Progenitor cell of endocrine pancreas (in vitro differentiated cells): ENCODE measurements around the gene C14orf119. TPM values are rescaled to one million over a fixed set of nuclear protein-coding genes. Genes with fewer than 3 reads are reported as not detected.

Experiments
- DNase-seq: peaks from one replicate; pipeline ENCODE4 v3.0.0; 2021; ENCODE audit warnings: low spot score; ENCODE audit not compliant: unreplicated experiment
- H3K27ac Mint-ChIP-seq: 2 replicates; pipeline ENCODE4 v1.8.0; 2021; ENCODE audit warnings: mild to moderate bottlenecking, moderate library complexity, mixed read lengths
- H3K27me3 Mint-ChIP-seq: 2 replicates; pipeline ENCODE4 v1.8.0; 2021; ENCODE audit warnings: mixed read lengths
- H3K36me3 Mint-ChIP-seq: 2 replicates; pipeline ENCODE4 v1.8.0; 2022; ENCODE audit warnings: mixed read lengths; ENCODE audit not compliant: insufficient read depth
- H3K4me1 Mint-ChIP-seq: 2 replicates; pipeline ENCODE4 v1.8.0; 2021; ENCODE audit warnings: low read depth, mixed read lengths
- H3K4me3 Mint-ChIP-seq: 2 replicates; pipeline ENCODE4 v1.8.0; 2021; ENCODE audit warnings: low read depth, mild to moderate bottlenecking, moderate library complexity, mixed read lengths
- H3K9me3 Mint-ChIP-seq: 2 replicates; pipeline ENCODE4 v1.8.0; 2021; ENCODE audit warnings: low read depth, mixed read lengths
- CTCF ChIP-seq: fragments of 200-600 bp; sonication (generic); IDR thresholded peaks from one replicate; pipeline ENCODE4 v1.5.0; 2021; ENCODE audit warnings: antibody characterized with exemption, mild to moderate bottlenecking; ENCODE audit not compliant: unreplicated experiment
- total RNA-seq: library from RNA; stranded (reverse); gene quantifications from 2 replicates; pipeline ENCODE4 v1.2.1, GENCODE V29; 2021

Gene C14orf119
- total RNA-seq, 1 donor from 2014 or later: 45.8 TPM

- H3K27ac Mint-ChIP-seq: no peak overlapping the region
These were observed 29.1 kb downstream of the C14orf119 start for GRCh38 chr14:23124337-23124954.

GRCh38 chr14:23125011-23125410 is 29.7 kb downstream of the C14orf119 start:
- no peak overlapping the region for H3K27ac Mint-ChIP-seq
- peaks cover 2% of the 10 kb centered on the region for H3K36me3 Mint-ChIP-seq

More at GRCh38 chr14:23124337-23124954, 29.1 kb downstream of the C14orf119 start:
- no peak for TF ChIP-seq CTCF
- Mint-ChIP-seq H3K4me1 (peaks cover 8% of the 10 kb centered on the region), H3K36me3 (peaks cover 2% of the 10 kb centered on the region), H3K27me3 (peaks cover 4% of the 10 kb centered on the region), H3K9me3 (no peaks in the 10 kb centered on the region), H3K4me3 (no peak overlapping the region)
- DNase-seq: no peak

GRCh38 chr14:23125933-23126524 is 30.7 kb downstream of the C14orf119 start:
- H3K27ac Mint-ChIP-seq: no peak overlapping the region
- no peak overlapping the region for H3K4me3 Mint-ChIP-seq
- no peaks in the 10 kb centered on the region for H3K9me3 Mint-ChIP-seq
- peaks cover 4% of the 10 kb centered on the region for H3K27me3 Mint-ChIP-seq
- peaks cover 5% of the 10 kb centered on the region for H3K4me1 Mint-ChIP-seq
- TF ChIP-seq CTCF: no peak
- no peak for DNase-seq
- peaks cover 4% of the 10 kb centered on the region for H3K36me3 Mint-ChIP-seq

More at GRCh38 chr14:23125011-23125410, 29.7 kb downstream of the C14orf119 start:
- H3K4me1 Mint-ChIP-seq: peaks cover 8% of the 10 kb centered on the region
- H3K4me3 Mint-ChIP-seq: no peak overlapping the region
- no peak for TF ChIP-seq CTCF
- no peak for DNase-seq
- H3K9me3 Mint-ChIP-seq: no peaks in the 10 kb centered on the region
- peaks cover 4% of the 10 kb centered on the region for H3K27me3 Mint-ChIP-seq

GRCh38 chr14:23126548-23127278 is 31.4 kb downstream of the C14orf119 start:
- Mint-ChIP-seq H3K36me3 (peaks cover 4% of the 10 kb centered on the region), H3K27ac (no peak overlapping the region), H3K27me3 (peaks cover 4% of the 10 kb centered on the region), H3K4me1 (no peaks in the 10 kb centered on the region), H3K4me3 (no peak overlapping the region), H3K9me3 (no peaks in the 10 kb centered on the region)
- no peak for TF ChIP-seq CTCF
- no peak for DNase-seq

- Mint-ChIP-seq H3K9me3 (no peaks in the 10 kb centered on the region), H3K4me3 (no peak overlapping the region), H3K27me3 (peaks cover 3% of the 10 kb centered on the region), H3K4me1 (no peaks in the 10 kb centered on the region), H3K36me3 (peaks cover 4% of the 10 kb centered on the region), H3K27ac (no peak overlapping the region)
- DNase-seq: no peak
- TF ChIP-seq CTCF: no peak
These were observed 32.6 kb downstream of the C14orf119 start for GRCh38 chr14:23127861-23128260.
